Astrocyte of the spinal cord (primary cell): Measurements from ENCODE around the gene MYOZ3.

Experiments
- DNase-seq: peaks from one replicate; pipeline ENCODE4 v3.0.0; 2011; ENCODE audit warnings: low read depth, low spot score
- H3K4me3 ChIP-seq: 2 replicates; pipeline ENCODE4 v1.5.1; 2011; ENCODE audit warnings: low read depth, mild to moderate bottlenecking, low read length, moderate library complexity
- in situ Hi-C: cut with HindIII; loops from 2 replicates; pipeline ENCODE4 v1.10.0; 2017; ENCODE audit warnings: low sequenced_read_pairs
- TF ChIP-seq, protein P1 (sequence below): IDR thresholded peaks from 2 replicates; pipeline ENCODE4 v1.5.1; 2012; ENCODE audit warnings: low read depth, mild to moderate bottlenecking, low read length, inconsistent platforms

Gene MYOZ3

DNA sequence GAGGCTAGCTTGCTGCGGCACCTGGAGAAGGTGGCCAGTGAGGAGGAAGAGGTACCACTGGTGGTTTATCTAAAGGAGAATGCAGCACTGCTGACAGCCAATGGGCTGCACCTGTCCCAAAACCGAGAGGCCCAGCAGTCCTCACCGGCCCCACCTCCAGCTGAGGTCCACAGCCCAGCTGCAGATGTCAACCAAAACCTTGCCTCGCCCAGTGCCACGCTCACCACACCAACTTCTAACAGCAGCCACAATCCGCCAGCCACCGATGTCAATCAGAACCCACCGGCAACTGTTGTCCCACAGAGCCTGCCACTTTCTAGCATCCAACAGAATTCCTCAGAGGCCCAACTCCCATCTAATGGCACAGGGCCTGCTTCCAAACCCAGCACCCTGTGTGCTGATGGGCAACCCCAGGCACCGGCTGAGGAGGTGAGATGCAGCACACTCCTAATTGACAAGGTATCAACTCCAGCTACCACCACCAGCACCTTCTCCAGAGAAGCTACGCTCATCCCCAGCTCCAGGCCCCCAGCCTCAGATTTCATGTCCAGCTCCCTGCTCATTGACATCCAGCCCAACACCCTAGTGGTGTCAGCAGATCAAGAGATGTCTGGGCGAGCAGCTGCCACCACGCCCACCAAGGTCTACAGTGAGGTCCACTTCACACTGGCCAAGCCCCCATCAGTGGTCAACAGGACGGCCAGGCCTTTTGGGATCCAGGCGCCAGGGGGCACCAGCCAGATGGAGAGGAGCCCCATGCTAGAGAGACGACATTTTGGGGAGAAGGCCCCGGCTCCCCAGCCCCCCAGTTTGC, 12.6 kb upstream of the MYOZ3 start:
- no peak for DNase-seq
- H3K4me3 ChIP-seq = no peak overlapping the region
- in situ Hi-C loops = no loop called here
- TF ChIP-seq, protein P1, sequence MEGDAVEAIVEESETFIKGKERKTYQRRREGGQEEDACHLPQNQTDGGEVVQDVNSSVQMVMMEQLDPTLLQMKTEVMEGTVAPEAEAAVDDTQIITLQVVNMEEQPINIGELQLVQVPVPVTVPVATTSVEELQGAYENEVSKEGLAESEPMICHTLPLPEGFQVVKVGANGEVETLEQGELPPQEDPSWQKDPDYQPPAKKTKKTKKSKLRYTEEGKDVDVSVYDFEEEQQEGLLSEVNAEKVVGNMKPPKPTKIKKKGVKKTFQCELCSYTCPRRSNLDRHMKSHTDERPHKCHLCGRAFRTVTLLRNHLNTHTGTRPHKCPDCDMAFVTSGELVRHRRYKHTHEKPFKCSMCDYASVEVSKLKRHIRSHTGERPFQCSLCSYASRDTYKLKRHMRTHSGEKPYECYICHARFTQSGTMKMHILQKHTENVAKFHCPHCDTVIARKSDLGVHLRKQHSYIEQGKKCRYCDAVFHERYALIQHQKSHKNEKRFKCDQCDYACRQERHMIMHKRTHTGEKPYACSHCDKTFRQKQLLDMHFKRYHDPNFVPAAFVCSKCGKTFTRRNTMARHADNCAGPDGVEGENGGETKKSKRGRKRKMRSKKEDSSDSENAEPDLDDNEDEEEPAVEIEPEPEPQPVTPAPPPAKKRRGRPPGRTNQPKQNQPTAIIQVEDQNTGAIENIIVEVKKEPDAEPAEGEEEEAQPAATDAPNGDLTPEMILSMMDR = no peak

DNA sequence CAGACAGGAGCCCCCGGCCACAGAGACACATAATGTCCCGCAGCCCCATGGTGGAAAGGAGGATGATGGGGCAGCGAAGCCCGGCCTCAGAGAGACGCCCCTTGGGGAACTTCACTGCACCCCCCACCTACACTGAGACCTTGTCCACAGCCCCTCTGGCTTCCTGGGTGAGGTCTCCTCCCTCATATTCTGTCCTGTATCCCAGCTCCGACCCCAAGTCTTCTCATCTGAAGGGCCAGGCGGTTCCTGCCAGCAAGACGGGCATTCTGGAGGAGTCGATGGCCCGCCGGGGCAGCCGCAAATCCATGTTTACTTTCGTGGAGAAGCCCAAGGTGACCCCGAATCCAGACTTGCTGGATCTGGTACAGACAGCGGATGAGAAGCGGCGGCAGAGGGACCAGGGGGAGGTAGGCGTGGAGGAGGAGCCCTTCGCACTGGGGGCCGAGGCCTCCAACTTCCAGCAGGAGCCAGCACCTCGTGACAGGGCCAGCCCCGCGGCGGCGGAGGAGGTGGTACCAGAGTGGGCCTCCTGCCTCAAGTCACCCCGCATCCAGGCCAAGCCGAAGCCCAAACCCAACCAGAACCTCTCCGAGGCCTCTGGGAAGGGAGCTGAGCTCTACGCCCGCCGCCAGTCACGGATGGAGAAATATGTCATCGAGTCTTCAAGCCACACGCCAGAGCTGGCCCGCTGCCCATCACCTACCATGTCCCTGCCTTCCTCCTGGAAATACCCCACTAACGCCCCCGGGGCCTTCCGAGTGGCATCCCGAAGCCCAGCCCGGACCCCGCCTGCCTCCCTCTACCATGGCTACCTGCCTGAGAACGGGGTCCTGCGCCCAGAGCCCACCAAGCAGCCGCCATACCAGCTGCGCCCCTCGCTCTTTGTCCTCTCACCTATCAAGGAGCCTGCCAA, 11.7 kb upstream of the MYOZ3 start:
- in situ Hi-C loops = no loop called here
- no peak overlapping the region for H3K4me3 ChIP-seq
- no peak for DNase-seq
- TF ChIP-seq, protein P1 = no peak

DNA sequence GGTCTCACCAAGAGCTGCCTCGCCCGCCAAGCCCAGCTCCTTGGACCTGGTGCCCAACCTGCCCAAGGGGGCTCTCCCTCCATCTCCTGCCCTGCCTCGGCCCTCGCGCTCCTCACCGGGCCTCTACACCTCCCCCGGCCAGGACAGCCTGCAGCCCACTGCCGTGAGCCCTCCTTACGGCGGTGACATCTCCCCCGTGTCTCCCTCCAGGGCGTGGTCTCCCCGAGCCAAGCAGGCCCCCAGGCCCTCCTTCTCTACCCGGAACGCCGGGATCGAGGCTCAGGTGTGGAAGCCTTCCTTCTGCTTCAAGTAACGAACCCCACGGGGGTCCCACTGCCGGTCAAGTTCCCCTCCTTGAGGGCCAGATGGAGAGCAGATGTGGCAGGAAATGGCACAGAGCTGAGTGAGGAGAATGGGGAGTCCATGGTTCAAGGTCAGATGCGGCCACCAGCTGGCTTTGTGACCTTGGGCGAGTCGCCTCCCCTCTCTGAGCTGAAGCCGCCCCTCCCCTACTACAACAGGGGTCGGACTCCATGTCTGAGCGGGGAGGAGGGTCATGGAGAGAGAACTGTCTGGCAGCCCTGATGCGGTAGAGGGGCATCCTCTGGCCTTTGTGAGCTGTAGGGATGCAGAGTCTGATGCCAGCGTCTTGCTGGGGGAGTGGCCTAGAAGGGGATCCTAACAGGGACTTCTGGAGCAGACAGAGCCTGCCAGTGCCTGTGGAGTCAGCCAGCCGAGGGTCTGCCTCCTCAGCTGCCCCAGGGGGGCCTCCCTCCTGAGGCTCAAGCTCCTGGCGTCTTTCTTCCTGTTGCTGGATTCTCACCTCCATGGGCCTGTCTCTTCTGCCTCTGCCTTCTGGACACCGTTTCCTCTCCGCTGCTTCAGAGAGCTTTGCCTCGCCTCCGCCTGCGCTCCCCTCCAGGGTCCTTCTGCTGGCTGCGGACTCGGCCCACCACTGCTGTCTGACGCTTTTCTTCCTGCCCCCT, 10.7 kb upstream of the MYOZ3 start:
- DNase-seq = no peak
- TF ChIP-seq, protein P1 = no peak
- in situ Hi-C loops = no loop called here
- no peak overlapping the region for H3K4me3 ChIP-seq

DNA sequence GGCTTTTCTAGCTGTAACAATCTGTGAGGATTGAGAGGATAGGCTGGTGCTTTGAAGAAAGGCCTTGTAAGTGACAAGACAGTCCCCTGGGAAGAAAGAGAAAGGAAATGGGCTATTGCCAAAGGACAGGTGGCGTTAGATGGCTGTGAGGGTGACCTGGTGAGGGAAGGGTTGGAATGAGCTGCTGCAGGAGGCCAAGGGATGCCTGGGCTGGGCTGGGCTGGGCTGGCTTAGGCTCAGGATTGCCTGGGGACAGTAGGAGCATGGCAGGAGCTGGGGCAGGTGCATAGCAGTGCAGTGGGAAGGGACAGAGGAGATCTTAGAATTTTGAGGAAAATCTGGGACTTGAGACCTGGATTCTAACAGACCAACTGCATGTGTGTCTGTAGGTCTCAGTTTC, 9.7 kb upstream of the MYOZ3 start:
- TF ChIP-seq, protein P1 = no peak
- no peak overlapping the region for H3K4me3 ChIP-seq
- in situ Hi-C loops = no loop called here
- no peak for DNase-seq

DNA sequence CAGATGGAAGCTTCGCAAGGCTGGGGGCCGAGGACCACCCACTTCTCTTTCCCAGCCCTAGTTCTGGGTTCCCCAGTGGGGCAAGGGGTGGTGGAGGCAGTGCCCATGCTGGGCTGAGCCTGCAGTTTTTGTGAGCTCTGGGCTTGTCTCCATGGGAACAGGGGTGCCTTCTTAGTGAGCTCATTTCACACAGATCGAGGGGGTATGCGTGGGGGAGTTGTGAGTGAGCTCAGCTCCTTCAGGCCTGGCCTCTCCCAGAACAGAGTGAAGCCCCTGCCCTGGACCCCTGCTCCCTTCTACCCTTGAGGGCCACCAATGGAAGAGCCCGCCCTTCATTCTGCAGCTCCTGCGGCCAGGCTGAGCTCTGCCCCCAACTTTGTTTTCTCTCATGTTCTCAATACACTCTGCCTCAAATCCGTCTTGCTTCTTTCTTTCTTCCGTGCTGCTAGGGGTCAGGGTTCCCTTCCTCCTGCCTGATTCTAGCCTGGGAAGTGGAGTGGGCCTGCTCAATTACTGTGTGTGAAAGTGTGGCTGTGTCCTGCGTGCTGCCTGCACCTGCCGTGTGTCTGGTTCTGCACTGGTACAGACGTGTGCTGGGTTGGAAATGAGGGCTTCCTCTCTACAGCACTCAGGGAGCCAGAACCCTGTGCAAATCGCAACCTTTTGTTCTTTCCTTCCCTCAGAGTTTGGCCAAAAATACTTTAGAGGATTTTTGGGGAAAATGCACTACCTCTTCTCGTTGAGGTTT, 9.0 kb upstream of the MYOZ3 start:
- in situ Hi-C loops = no loop called here
- no peak overlapping the region for H3K4me3 ChIP-seq
- TF ChIP-seq, protein P1 = no peak
- no peak for DNase-seq
